Stimulated activated CD4-positive, alpha-beta T cell treated with anti-CD3 and anti-CD28 coated beads, Interleukin-1b, Interleukin-23, amount 100 ng/mL, for 4 hours (primary cell): ENCODE results near the gene PDGFRB.
"Not testable (repeated sequence)": the region's sequence is repeated elsewhere in the genome, so short reads cannot be mapped to it uniquely, and the experiment has no call there.

Source experiments
- DNase-seq, 2 donors: peaks; one replicate each; pipeline ENCODE4 v3.0.0-alpha.2; 2020; ENCODE audit warnings: low read depth in 2 of 2

The PDGFRB gene

GRCh38 chr5:150084754-150085153 lies 70.9 kb downstream of the PDGFRB start:
- DNase-seq, result not testable (repeated sequence)

- DNase-seq, result no peak
Measured at GRCh38 chr5:150082889-150083288, 72.8 kb downstream of the PDGFRB start.

DNA sequence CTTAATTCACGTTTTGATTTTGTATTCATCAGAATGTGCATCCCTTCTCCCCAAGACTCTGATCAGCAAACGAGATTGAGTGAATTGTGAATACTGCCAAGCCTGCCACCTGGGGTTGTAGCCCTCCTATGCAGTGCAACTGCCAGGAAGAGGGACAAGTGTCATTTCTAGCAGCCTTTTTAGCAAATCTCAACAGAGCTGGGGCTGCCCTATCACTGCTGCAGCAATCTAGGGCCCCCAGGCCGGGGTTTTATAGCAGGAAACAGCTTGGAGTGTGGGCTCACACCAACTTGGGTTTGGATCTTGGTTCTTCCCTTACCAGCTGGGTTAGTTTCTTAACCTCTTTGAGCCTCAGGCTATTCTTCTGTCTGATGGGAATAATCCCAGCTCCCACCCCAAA lies 73.3 kb downstream of the PDGFRB start:
- DNase-seq, result no peak

DNA sequence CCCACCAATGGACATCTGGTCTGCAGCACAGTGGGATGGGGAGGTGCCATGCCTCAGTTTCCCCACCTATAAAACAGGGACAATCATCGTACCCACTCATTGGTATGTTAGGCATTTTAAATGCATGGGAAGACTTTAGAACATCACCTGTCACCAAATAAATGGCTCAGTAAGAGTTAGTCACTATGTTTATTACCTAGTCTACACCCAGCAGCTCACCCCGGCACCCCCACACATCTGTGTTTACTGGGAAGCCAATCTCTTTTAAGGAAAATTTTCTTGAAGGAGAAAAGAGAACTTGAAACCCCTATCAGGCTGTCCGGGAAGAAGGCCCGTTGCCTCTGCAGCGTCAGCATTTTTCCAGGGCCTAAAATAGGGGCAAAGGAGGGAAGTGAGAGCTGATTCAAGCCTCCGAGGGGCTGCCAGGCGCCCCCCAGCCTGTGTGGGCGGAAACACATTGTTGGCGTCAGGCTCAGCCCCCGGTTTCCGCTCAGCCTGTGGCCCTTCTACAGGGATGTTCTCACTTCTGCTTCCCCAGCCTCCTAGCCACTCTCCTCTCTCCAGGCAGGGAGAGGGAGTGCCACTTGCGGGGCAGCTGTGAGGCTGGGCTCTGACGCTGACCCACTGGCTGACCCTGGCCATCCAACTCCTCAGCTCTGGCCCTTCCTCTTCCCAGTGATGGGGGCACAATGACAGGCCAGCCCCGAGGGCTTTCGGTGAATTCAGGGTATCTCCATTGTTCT lies 73.9 kb downstream of the PDGFRB start:
- no peak for DNase-seq

GRCh38 chr5:150080696-150081435 lies 74.8 kb downstream of the PDGFRB start:
- no peak for DNase-seq

- no peak for DNase-seq
Measured at GRCh38 chr5:150079909-150080461, 75.7 kb downstream of the PDGFRB start.

DNA sequence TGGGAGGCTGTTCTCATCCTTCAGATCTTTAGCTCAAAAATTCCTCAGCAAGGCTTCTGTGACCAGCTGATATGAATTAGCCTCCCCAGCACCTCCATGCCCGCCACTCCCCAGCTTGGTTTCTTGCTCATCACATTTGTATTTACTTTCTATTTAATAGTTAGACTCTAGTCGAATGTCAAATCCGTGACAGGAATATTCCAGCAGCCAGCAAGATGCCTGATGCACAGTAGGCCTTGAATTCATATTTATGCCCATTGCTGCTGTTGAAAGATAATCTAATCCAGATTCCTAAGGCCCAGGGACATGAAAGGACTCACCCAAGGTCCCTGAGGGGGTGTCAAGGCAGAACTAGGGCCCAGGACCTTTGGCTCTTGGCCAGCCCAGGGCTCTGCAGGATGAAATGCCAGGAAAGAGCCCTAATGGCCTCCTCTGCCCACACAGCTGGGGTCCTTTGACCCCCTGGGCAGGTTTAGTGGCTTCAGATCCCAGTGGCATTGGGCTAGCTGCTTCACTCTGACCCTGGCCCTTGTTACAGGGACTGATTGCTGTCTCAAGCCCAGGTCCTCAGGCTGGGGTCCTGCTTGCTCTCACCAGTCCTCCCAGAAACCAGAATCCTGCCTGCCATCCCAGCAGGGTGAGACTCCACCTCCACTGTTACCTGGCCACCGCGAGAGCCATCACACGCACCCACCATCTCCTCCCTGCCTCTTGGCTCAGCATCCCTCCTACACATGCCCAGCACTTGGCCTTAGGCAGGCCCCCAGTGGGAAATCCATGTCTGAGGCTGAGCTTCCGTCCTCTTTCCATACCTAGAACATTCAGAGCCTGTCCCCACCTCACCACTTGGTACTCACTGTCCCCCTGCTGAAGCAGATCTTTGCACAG lies 76.6 kb downstream of the PDGFRB start:
- no peak for DNase-seq

GRCh38 chr5:150077996-150078801 lies 77.4 kb downstream of the PDGFRB start:
- DNase-seq, result no peak

GRCh38 chr5:150077060-150077459 lies 78.6 kb downstream of the PDGFRB start:
- no peak for DNase-seq

DNA sequence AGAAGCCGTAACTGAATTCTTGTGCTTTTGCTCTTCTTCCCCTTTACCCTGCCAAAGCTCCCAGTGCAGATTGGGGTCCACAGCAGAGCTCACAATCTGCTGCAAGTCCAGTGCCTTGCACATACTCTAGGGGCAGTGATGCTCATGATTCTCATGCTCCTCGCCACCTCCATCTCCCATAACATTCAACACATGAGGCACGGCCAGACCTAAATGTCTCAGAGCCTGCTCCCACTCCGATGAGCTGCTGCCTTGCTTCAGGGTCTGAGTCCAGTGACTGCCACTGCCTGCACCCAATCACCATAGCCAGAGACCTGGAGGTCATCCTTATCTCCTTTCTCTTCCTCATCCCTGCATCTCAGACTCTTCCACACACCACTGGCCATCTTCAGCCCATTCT lies 79.8 kb downstream of the PDGFRB start:
- no peak for DNase-seq

DNA sequence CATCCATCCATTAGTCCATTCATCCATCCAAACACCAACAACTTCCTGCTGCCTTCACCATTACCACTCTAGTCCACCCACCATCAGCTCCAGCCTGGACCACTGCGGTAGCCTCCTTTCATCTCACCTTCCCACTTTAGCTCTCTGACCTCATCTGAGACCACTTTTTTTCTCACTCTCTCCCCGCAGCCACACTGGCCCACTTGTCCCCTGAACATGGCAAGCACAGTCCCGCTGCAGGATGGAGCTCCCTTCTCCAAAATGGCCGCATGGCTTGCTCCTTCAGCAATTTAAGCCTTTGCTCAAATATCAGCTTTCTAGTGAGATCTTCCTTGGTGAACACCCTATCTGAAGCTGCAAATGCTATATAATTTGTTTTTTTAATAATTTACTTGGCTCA lies 80.4 kb downstream of the PDGFRB start:
- DNase-seq, result no peak

DNA sequence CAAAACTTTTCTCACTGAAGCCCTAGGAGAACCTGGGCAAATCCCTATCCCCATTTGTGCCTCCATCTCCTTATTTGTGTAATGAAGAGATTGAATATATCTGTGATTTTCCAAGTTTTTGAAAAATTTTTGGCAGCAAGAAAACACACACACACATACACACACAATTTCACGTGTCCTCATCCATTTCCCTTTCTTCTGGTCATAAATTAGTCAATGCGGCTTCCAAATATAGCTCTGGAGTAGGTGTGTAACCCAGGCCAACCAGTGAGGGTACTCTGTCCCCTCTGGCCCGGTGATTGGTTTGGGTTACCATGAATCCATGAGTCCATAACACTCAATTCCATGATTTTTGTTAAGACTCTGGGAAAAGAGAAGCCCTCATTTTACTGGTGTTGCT lies 82.0 kb downstream of the PDGFRB start:
- DNase-seq, result no peak

GRCh38 chr5:150073086-150073625 lies 82.5 kb downstream of the PDGFRB start:
- no peak for DNase-seq

- no peak for DNase-seq
Measured at GRCh38 chr5:150070821-150071220, 84.8 kb downstream of the PDGFRB start.

DNA sequence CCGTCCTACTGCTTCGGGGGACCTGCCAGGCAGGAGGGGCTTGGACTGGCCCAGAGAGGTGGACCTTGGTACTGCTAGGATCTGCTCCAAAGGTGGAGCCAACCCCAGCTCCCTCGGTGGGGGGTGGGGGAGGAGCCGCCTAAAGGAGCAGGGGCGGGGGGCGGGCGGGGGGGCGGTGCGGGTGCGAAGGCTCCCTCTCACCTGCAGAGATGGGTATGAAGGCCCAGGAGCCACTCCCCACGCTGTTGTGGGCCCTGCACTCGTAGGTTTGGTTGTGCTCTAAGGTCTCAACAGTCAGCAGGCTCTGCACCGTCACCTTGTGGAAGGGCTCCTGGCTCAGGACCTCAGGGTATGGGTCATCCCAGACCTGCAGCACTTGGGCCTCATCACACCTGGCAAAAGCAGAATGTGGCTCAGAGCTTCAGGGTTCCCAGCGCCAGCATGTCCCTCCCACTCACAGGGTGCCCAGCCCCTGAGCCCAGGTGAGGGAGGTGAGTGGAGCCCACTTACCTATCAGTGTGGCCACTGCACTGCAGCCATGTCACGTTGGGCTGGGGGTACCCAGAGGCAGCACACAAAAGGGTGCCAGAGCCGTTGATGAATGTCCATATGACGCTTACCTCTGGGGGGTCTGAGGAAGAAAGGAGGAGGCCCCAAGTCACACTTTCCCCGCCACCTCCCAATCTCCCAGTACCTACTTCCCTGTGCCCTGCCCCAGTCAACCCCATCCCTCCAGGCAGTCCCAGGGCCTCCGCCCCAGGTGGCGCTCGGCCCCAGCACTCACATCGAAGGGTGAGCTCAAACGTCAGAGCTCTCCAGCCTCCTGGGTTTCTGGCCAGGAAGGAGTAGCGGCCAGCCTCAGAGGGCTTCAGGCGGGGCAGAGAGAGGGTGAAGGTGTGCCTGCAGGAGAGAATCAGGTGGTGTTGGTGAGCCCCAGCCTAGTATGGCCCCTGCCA lies 85.7 kb downstream of the PDGFRB start:
- DNase-seq, result no peak

- no peak for DNase-seq
Measured at GRCh38 chr5:150068961-150069645, 86.5 kb downstream of the PDGFRB start.

DNA sequence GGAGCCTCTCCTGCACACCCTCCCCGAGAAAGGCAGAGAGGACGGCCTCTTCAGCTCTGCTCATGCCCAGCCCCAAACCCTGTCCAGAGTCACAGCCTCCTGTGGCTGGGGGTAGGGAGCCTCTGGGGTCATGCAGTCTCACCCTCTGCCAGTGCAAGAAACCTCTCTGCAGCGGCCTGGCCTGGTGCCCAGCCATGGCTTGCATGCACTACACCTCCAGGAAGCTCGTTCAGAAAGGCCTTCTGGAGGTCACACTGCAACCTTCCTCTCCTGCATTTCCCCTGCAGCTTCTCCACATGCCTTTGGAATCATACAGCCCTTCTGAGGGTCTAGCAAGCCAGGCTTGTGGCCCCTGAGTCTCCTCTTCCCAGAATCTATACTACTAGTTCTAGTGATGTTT lies 87.2 kb downstream of the PDGFRB start:
- DNase-seq, result no peak

DNA sequence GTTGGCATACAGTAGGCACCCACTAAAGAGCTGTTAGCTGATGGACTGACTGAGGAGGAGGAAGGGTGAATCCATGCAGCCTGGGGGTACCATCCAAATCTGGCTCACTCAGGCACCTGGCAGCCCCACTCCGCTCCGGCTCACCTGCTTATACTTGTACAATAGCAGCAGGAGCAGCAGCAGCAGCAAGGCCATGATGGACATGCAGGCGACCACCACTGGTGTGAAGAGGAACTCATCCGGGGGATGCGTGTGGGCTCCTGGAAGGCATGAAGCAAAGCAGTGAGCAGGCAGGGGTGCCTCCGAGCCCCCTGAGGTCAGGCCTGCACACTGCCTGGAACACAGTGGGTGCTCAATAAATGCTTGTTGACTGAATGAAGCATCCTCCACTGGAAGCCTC lies 87.6 kb downstream of the PDGFRB start:
- DNase-seq, result no peak

DNA sequence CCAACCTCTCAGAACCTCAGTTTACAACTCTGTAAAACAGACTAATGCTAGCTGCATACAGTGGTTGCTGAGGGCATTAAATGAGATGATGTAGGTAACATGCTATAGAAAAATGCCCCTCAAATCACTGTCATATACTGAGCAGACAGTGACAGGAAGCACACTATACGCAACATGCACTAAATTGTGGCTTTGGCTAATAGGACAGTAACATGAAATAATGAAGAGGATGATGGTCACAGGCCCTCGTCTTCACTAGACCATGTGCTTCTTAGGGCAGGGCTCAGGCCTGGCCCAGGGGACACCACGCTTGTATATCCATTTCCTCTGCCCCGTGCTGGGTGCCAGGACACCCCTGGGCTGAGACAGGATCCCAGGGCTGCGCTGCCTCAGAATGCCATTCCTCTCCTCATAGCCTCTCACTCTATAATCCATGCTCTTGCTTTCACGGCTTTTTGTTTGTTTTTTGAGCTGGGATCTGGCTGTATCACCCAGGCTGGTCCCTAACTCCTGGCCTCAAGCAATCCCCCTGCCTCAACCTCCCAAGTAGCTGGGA lies 88.2 kb downstream of the PDGFRB start:
- no peak for DNase-seq
